ENCODE data around the gene SYT7.
"Not testable (repeated sequence)": the region's sequence is repeated elsewhere in the genome, so short reads cannot be mapped to it uniquely, and the experiment has no call there.

The SYT7 gene

GRCh38 chr11:61480261-61480993, 100.4 kb downstream of the SYT7 start:
- no peak for DNase-seq (ENCODE audit: low read depth in 2 of 2)

GRCh38 chr11:61479360-61480058, 101.4 kb downstream of the SYT7 start:
- not testable (repeated sequence) for DNase-seq (ENCODE audit: low read depth in 2 of 2)

GRCh38 chr11:61477727-61478148, 103.1 kb downstream of the SYT7 start:
- peak; percentile 21 to 34 for DNase-seq (ENCODE audit: low read depth in 2 of 2)

- DNase-seq (ENCODE audit: low read depth in 2 of 2), result no peak
Measured at GRCh38 chr11:61477126-61477525, 103.8 kb downstream of the SYT7 start.

- DNase-seq (ENCODE audit: low read depth in 2 of 2), result no peak
Measured at GRCh38 chr11:61476371-61476770, 104.5 kb downstream of the SYT7 start.

- DNase-seq (ENCODE audit: low read depth in 2 of 2), result no peak
Measured at GRCh38 chr11:61475433-61475832, 105.4 kb downstream of the SYT7 start.

- no peak for DNase-seq (ENCODE audit: low read depth in 2 of 2)
Measured at GRCh38 chr11:61474013-61474643, 106.7 kb downstream of the SYT7 start.

- no peak for DNase-seq (ENCODE audit: low read depth in 2 of 2)
Measured at GRCh38 chr11:61473370-61474012, 107.4 kb downstream of the SYT7 start.

- DNase-seq (ENCODE audit: low read depth in 2 of 2), result no peak
Measured at GRCh38 chr11:61472868-61473267, 108.0 kb downstream of the SYT7 start.

GRCh38 chr11:61472282-61472681, 108.6 kb downstream of the SYT7 start:
- DNase-seq (ENCODE audit: low read depth in 2 of 2), result no peak

- DNase-seq (ENCODE audit: low read depth in 2 of 2), result no peak
Measured at GRCh38 chr11:61468002-61468401, 112.9 kb downstream of the SYT7 start.

- DNase-seq (ENCODE audit: low read depth in 2 of 2), result not testable (repeated sequence)
Measured at GRCh38 chr11:61467602-61468001, 113.3 kb downstream of the SYT7 start.

All from stimulated activated CD8-positive, alpha-beta memory T cell treated with anti-CD3 and anti-CD28 coated beads, Interleukin-7, amount 100 ng/mL, for 1 hour (primary cell).